SK-N-MC (cell line): ENCODE results near the gene VPS11.

ENCODE experiments used
- EZH2 ChIP-seq: fragments of 200-600 bp; sonication (generic); IDR thresholded peaks from one replicate; pipeline ENCODE4 v1.6.1; 2017; ENCODE audit warnings: antibody characterized with exemption
- POLR2AphosphoS5 ChIP-seq: IDR thresholded peaks from 2 replicates; pipeline ENCODE4 v1.6.1; 2012; ENCODE audit warnings: mild to moderate bottlenecking, low read depth, low read length, borderline replicate concordance

DNA sequence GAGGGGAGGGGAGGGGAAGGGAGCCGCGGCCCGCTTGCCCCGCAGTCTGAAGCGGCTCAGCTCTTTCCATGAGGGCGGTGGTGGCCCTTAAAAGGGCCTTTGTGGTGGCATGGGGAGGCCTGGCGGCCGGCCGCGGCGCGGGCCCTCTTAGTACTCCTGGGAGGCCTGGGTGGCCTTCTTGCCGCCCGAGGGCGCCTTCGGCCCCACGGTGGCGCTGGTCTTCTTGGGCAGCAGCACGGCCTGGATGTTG is 27.1 kb downstream of the VPS11 start:
- TF ChIP-seq POLR2AphosphoS5 (no peak), EZH2 (no peak)
